ENCODE data around the gene DDA1.

DDA1 gene

DNA sequence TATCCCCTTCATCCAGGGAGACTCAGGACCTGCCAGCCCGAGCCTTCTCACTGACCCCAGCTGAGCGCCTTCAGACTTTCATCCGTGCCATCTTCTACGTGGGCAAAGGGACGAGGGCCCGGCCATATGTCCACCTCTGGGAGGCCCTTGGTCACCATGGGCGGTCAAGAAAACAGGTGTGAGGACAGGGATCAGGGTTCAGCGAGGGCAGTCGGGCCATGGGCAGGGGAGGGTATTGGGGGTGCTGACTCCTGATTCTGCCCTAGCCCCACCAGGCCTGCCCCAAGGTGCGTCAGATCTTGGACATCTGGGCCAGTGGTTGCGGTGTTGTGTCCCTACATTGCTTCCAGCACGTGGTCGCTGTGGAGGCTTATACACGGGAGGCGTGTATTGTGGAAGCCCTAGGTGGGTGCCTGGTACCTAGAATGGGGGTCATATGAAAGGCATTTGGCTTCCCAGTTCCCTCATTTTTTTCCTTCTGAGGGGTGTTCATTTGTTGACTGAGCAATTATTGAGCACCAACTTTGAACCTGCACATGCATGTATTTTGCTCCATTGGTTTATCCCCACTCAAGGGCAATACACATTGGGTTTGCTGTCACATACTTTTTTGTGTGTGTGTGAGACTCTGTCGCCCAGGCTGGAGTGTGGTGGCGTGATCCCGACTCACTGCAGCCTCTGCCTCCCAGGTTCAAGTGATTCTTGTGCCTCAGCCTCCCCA is 23.8 kb upstream of the DDA1 start:
- peaks cover 9% of the 10 kb centered on the region for H3K4me1 Mint-ChIP-seq
- H3K27me3 Mint-ChIP-seq (ENCODE audit: low read depth, poor library complexity), result peaks cover 42% of the 10 kb centered on the region
- no peaks in the 10 kb centered on the region for H3K9me3 Mint-ChIP-seq
- no peak overlapping the region for H3K27ac Mint-ChIP-seq
- no peak overlapping the region for H3K4me3 Mint-ChIP-seq
- no peak for DNase-seq
- no peaks in the 10 kb centered on the region for H3K36me3 Mint-ChIP-seq (ENCODE audit: low read depth)
- TF ChIP-seq, protein P1, sequence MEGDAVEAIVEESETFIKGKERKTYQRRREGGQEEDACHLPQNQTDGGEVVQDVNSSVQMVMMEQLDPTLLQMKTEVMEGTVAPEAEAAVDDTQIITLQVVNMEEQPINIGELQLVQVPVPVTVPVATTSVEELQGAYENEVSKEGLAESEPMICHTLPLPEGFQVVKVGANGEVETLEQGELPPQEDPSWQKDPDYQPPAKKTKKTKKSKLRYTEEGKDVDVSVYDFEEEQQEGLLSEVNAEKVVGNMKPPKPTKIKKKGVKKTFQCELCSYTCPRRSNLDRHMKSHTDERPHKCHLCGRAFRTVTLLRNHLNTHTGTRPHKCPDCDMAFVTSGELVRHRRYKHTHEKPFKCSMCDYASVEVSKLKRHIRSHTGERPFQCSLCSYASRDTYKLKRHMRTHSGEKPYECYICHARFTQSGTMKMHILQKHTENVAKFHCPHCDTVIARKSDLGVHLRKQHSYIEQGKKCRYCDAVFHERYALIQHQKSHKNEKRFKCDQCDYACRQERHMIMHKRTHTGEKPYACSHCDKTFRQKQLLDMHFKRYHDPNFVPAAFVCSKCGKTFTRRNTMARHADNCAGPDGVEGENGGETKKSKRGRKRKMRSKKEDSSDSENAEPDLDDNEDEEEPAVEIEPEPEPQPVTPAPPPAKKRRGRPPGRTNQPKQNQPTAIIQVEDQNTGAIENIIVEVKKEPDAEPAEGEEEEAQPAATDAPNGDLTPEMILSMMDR (IDR thresholded peaks at IDR 0.05), result no peak

DNA sequence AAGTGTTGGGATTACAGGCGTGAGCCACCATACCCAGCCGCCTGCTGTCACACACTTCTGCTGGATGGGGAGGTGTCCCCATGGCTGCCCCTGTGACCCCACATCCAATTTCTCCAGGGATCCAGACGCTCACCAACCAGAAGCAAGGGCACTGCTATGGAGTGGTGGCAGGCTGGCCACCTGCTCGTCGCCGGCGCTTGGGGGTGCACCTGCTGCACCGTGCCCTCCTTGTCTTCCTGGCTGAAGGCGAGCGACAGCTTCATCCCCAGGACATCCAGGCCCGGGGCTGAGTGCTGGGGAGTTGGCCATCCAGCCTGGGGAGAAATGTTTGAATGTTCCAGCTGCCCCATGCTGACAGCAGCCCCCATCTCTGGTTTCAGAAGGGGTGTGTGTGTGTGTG is 23.1 kb upstream of the DDA1 start:
- DNase-seq, result no peak
- no peaks in the 10 kb centered on the region for H3K36me3 Mint-ChIP-seq (ENCODE audit: low read depth)
- H3K27ac Mint-ChIP-seq, result no peak overlapping the region
- H3K27me3 Mint-ChIP-seq (ENCODE audit: low read depth, poor library complexity), result peaks cover 39% of the 10 kb centered on the region
- peaks cover 9% of the 10 kb centered on the region for H3K4me1 Mint-ChIP-seq
- no peaks in the 10 kb centered on the region for H3K9me3 Mint-ChIP-seq
- no peak overlapping the region for H3K4me3 Mint-ChIP-seq
- TF ChIP-seq, protein P1 (IDR thresholded peaks at IDR 0.05), result no peak

DNA sequence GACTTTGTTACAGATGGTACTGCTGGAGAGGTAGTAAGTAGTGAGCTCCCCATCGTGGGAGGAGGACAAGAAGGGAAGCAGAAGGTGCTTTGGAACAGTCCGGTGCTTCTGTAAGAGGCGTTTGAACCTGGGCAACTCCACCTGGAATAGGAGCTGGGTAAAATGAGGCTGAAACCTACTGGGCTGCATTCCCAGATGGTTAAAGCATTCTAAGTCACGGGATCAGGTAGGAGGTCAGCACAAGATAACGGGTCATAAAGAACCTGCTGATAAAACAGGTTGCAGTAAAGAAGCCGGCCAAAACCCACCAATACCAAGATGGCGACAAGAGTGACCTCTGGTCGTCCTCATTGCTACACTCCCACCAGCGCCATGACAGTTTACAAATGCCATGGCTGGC is 22.6 kb upstream of the DDA1 start:
- no peak overlapping the region for H3K4me3 Mint-ChIP-seq
- DNase-seq, result no peak
- no peak overlapping the region for H3K27ac Mint-ChIP-seq
- no peaks in the 10 kb centered on the region for H3K36me3 Mint-ChIP-seq (ENCODE audit: low read depth)
- TF ChIP-seq, protein P1 (IDR thresholded peaks at IDR 0.05), result no peak
- no peaks in the 10 kb centered on the region for H3K9me3 Mint-ChIP-seq
- peaks cover 36% of the 10 kb centered on the region for H3K27me3 Mint-ChIP-seq (ENCODE audit: low read depth, poor library complexity)
- H3K4me1 Mint-ChIP-seq, result peaks cover 9% of the 10 kb centered on the region

DNA sequence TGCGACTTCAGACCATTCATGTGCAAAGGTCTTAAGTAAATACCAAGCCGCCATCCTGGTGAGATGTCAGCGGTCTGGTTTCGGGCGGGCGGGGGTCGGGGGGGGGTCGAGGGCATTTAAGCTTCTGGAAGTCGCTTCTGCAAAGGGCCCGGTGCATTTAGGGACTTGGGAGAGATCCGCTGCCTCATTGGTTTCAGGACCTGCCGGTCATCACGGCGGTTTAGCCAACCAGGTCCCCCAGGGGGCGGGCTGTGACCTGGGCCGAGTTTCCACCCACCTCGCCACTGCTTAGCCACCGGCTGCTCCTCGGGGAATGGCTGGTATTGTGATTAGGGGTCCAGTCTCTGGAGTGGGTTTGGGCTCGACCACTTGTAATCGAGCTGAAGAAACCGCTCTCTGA is 19.9 kb upstream of the DDA1 start:
- Mint-ChIP-seq H3K36me3 (ENCODE audit: low read depth) (peaks cover 1% of the 10 kb centered on the region), H3K27ac (no peak overlapping the region), H3K27me3 (ENCODE audit: low read depth, poor library complexity) (peaks cover 18% of the 10 kb centered on the region), H3K9me3 (no peaks in the 10 kb centered on the region), H3K4me1 (peaks cover 14% of the 10 kb centered on the region), H3K4me3 (no peak overlapping the region)
- peak; percentile 84 for DNase-seq
- TF ChIP-seq, protein P1 (IDR thresholded peaks at IDR 0.05), result no peak

DNA sequence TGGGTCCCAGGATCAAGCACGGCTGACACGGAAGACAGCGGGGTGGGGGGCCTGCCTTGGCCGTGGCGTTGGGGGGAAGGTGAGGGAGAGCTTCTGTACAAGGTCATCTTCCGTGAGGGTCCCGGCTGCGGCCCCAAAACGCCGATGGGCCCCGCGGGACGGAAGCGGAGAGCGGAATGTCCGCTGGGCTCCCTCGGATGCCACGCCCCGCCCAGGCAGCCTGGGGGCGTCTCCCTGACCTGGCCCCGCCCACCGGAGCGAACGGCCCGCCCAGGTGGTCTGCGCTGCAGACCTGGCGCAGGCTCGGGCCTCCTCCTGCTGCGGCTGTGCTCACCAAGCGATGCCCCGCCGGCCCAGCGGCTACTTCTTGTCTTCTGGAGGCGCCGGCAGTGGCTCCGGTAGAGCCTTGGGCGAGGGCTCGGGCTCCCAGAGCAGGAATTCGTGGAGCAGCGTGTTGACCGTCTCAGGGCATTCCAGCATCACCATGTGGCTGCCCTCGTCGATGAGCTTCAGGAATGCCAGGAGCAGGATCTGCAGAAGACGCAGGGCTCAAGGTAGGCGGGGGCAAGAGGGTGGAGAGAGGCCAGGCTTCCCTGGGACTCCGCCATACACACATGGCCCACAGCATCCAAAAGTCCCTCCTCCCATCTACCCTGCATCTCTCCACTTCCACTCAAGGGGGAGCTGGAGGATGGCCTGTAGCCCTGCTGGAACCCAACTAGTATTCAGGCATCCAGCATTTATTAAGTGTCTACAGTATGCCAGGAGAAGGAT is 16.9 kb upstream of the DDA1 start:
- peaks cover 11% of the 10 kb centered on the region for H3K27me3 Mint-ChIP-seq (ENCODE audit: low read depth, poor library complexity)
- H3K27ac Mint-ChIP-seq, result peak overlapping the region; percentile 96
- TF ChIP-seq, protein P1 (IDR thresholded peaks at IDR 0.05), result peak; percentile 42
- peaks cover 23% of the 10 kb centered on the region for H3K36me3 Mint-ChIP-seq (ENCODE audit: low read depth)
- no peaks in the 10 kb centered on the region for H3K9me3 Mint-ChIP-seq
- peak overlapping the region; percentile 79 for H3K4me3 Mint-ChIP-seq
- DNase-seq, result peak; percentile 92
- H3K4me1 Mint-ChIP-seq, result peaks cover 14% of the 10 kb centered on the region
